GM12874 (cell line): ENCODE measurements around the gene ETV6.

Experiments
- TF ChIP-seq, protein P1 (sequence below): IDR thresholded peaks from 2 replicates; pipeline ENCODE4 v1.5.1; 2011; ENCODE audit warnings: low read depth, mild to moderate bottlenecking, control low read depth, low read length, moderate library complexity; ENCODE audit not compliant: insufficient read depth

The ETV6 gene

DNA sequence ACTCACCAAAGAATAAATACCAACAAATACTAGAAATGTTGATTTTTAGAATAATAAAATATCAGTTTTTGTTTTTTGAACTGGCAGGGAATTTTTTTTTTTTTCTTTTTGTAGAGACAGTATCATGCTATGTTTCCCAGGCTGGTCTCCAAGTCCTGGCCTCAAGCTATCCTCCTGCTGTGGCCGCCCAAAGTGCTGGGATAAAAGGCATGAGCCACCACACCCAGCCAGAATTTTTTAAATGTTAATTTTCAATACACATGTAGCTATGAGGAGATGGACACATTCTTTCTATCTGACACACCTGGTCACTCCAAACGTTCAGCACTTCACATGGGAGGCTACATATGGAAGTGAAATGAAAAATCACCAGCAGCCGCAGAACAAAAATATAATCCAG, 126.8 kb downstream of the ETV6 start:
- TF ChIP-seq, protein P1, sequence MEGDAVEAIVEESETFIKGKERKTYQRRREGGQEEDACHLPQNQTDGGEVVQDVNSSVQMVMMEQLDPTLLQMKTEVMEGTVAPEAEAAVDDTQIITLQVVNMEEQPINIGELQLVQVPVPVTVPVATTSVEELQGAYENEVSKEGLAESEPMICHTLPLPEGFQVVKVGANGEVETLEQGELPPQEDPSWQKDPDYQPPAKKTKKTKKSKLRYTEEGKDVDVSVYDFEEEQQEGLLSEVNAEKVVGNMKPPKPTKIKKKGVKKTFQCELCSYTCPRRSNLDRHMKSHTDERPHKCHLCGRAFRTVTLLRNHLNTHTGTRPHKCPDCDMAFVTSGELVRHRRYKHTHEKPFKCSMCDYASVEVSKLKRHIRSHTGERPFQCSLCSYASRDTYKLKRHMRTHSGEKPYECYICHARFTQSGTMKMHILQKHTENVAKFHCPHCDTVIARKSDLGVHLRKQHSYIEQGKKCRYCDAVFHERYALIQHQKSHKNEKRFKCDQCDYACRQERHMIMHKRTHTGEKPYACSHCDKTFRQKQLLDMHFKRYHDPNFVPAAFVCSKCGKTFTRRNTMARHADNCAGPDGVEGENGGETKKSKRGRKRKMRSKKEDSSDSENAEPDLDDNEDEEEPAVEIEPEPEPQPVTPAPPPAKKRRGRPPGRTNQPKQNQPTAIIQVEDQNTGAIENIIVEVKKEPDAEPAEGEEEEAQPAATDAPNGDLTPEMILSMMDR: no peak

DNA sequence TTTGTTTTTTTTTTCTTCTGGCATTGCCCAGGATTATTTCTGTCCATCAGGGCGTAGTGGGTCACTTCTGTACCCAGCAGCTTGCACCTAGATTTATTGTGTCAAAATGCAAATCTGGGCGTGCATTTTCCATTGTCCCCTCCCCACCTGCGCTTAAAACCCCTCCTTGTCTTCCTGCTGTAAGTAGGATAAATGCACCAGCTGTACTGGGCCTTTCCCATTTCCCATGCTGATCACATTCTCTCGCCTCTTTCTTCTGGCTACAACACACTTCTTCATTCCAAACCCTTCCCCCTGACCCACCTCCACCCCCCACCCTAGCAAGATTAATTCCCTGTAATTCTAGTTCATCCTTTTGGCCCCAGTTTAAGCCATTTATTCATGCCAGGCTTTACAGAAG, 128.0 kb downstream of the ETV6 start:
- TF ChIP-seq, protein P1: no peak

DNA sequence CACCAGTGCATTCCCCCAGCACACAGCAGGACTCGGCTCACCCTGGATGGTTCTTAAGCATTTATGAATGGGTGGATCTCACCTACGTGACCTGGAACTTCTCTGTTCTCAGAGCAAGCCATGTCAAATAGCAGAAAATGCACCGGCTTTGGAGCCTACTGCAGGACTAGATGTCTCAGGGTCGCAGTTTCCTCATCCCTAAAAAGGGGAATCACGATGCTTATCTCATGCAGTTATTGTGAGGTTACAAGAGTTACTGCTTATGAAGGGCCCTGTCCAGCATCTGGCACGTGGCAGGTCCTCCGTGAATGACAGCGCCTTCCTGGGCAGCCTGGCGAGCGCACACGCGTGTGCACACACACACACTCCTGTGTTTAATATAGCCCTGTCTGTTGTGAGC, 128.5 kb downstream of the ETV6 start:
- TF ChIP-seq, protein P1: no peak

DNA sequence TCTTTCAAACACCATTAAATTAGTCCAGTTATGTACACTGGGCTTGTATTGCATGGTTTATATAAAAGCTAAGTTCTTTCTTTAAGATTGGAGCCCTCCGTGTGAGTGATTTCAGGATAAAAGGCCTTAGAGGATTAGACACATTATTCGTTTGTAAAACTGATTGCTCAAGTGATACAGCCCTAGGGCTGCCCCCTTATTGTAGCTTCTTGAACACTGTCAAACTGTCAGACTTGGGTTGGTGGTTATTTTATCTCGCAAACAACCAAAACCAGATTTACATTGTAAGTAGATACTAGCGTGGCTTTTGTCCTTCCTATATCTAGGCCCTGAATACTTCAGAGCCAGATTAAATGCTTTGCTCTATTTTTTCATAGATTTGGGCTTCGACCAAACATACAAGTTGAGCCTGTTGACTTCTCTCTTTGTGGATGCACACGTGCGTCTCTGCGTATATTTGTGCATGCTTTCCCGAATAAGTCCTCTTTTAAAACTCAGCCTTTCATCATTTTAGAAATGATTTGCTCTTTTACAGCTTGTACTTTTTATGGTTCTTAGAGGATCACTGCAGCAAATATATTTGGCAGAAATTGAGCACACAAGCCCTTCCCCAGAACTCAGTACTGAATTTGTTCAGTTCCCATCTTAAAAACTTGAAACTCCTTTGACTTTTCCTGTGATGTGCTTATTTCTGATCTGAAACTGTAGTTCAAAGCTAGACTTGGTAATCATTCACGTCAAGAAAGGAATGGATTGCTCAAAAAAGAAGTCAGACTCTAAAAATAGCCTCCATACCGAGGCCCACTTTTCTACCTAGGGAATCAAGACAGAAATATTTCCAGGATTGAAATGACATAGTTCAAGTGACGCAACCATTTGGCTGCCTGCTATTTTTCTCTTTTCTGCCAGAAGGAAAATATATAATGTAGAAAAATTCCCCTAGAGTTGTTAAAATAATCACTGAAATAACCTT, 129.5 kb downstream of the ETV6 start:
- TF ChIP-seq, protein P1: no peak

DNA sequence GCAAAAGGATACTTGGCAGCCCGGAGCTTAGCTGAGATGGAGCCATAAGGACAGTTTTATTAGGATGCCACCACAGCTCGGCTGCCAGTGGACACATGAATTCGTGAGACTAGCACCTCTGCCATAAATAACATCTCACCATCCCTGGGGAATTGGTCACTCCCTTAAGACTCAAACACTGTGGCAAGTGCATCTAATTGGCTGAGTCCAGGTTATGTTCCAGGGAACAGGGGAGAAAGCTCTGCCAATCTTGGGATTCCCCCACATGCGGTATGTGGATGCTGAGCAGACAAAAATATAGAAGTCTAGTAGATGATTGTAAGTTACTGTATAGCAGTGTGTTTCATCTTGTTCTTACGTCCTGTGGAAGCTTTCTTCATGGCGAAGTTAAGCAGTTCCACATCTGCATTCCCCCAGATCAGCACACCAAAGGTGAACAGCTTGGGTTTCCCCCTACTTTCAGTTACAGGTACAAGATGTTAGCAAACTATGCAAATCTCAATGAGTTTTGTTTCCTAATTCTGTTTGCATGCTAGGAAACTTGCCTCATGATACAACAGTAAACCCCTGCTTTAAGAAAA, 131.1 kb downstream of the ETV6 start:
- TF ChIP-seq, protein P1: no peak

DNA sequence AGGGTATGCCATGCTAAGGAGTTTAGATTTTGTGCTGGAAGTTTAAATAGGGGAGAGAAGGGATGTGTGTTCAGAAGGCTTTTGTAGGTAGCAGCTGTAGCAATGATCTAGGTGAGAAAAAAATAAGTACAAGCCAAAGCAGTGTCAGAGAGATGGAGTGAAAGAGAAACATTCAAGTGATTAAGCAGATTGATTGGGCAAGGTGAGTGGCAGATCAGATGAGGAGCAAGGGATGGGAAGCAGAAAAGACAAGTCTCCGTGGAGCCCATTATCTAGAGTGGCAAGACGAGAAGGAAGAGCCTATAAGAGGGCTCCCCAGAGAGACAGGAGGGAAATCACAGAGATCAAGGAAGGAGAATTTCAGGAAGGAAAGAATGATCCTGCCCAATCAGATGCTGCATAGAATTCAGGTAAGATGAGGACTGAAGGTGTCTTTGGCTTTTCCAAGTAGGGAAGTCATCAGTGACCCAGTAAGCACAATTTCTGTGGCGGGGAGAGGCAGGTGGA, 133.5 kb downstream of the ETV6 start:
- TF ChIP-seq, protein P1: no peak

DNA sequence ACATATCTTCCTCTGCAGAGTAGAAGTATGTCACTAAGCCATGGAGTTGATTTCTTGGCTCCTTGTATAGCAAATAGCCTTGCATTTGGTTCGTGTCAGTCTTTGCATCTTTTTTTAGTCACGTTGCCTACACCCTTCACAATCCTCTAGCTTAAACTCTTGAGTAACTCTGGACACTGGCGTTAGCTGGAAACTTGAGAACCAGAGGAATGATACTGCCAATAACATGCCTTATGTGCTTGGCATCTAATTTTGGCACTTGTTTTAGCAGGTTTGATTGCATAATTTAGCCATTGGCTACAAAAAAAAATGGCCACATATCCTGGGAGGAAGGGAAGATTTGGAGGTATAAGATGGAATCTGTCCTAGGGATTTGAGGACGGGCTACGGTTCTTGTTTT, 136.2 kb downstream of the ETV6 start:
- TF ChIP-seq, protein P1: no peak
